IMR-90 (cell line): ENCODE data around the gene RAB11FIP3. TPM values are rescaled to one million over a fixed set of nuclear protein-coding genes. Genes with fewer than 3 reads are reported as not detected.

ENCODE experiments used
- ATAC-seq: fragments of 200-7000 bp; cut with Tn5 transposase; 2 replicates; pipeline ENCODE4 v1.9.1; 2020; ENCODE audit warnings: low read depth, mild to moderate bottlenecking, moderate library complexity
- BruUV-seq: library from RNA; stranded (reverse); fragments of 400-500 nt; replicated peaks from 2 replicates; lab custom pipeline; 2021; lab: Mats Ljungman, UMichigan
- CTCF ChIA-PET: fragments of 300-600 bp; formaldehyde crosslinking; extraction: SDS; loops from one replicate; lab custom pipeline; 2021; ENCODE audit warnings: antibody characterized with exemption; lab: Yijun Ruan, JAX
- POLR2A ChIA-PET: fragments of 300-600 bp; sonication (Branson Sonifier 250); formaldehyde crosslinking; loops from one replicate; lab custom pipeline; 2022; ENCODE audit warnings: antibody characterized with exemption; ENCODE audit not compliant: unreplicated experiment; lab: Charles Lee
- DNase-seq: peaks from one replicate; pipeline ENCODE4 v3.0.0; 2013
- H2AFZ ChIP-seq: replicated peaks from 2 replicates; pipeline ENCODE3; 2013; ENCODE audit warnings: low read length, mild to moderate bottlenecking; ENCODE audit not compliant: poor library complexity
- H2AK5ac ChIP-seq: 2 replicates; pipeline ENCODE4 v1.6.1; 2013; ENCODE audit warnings: low read depth, low read length, inconsistent platforms
- H2AK9ac ChIP-seq: replicated peaks from 2 replicates; pipeline ENCODE3; 2013; ENCODE audit warnings: mild to moderate bottlenecking, low read depth, low read length, moderate library complexity; ENCODE audit not compliant: poor library complexity
- H2BK120ac ChIP-seq: 2 replicates; pipeline ENCODE4 v1.6.1; 2013; ENCODE audit warnings: low read depth, low read length, inconsistent platforms
- H2BK15ac ChIP-seq: 3 replicates; pipeline ENCODE4 v1.6.1; 2013; ENCODE audit warnings: low read depth, low read length, inconsistent platforms
- H2BK20ac ChIP-seq: 2 replicates; pipeline ENCODE4 v1.6.1; 2013; ENCODE audit warnings: low read depth, mild to moderate bottlenecking, inconsistent platforms, low read length, moderate library complexity
- H2BK5ac ChIP-seq: 2 replicates; pipeline ENCODE4 v1.6.1; 2013; ENCODE audit warnings: mild to moderate bottlenecking, low read depth, low read length, inconsistent platforms; ENCODE audit not compliant: poor library complexity, severe bottlenecking
- H3K14ac ChIP-seq: replicated peaks from 2 replicates; pipeline ENCODE4 v1.6.1; 2013; ENCODE audit warnings: low read depth, low read length, inconsistent platforms
- H3K18ac ChIP-seq: 2 replicates; pipeline ENCODE4 v1.6.1; 2013; ENCODE audit warnings: low read depth, low read length, control low read depth
- H3K23ac ChIP-seq: 2 replicates; pipeline ENCODE4 v1.6.1; 2013; ENCODE audit warnings: low read depth, low read length, inconsistent platforms
- H3K27ac ChIP-seq: 2 replicates; pipeline ENCODE4 v1.5.1; 2013; ENCODE audit warnings: mild to moderate bottlenecking, control low read depth, low read length; ENCODE audit not compliant: insufficient read depth
- H3K27me3 ChIP-seq: 2 replicates; pipeline ENCODE4 v1.6.1; 2013; ENCODE audit warnings: low read length; ENCODE audit not compliant: control insufficient read depth, insufficient read depth
- H3K36me3 ChIP-seq: 2 replicates; pipeline ENCODE4 v1.6.1; 2013; ENCODE audit warnings: low read length, mixed read lengths; ENCODE audit not compliant: control insufficient read depth, insufficient read depth
- H3K4ac ChIP-seq: 2 replicates; pipeline ENCODE4 v1.6.1; 2013; ENCODE audit warnings: low read depth, low read length, inconsistent platforms
- H3K4me1 ChIP-seq: 2 replicates; pipeline ENCODE4 v1.6.1; 2013; ENCODE audit warnings: low read length, mixed read lengths; ENCODE audit not compliant: control insufficient read depth, insufficient read depth
- H3K4me2 ChIP-seq: 2 replicates; pipeline ENCODE4 v1.6.1; 2013; ENCODE audit warnings: low read depth, mild to moderate bottlenecking, control low read depth, low read length, moderate library complexity
- H3K4me3 ChIP-seq: 2 replicates; pipeline ENCODE4 v1.5.1; 2013; ENCODE audit warnings: low read depth, mild to moderate bottlenecking, control low read depth, low read length, moderate library complexity; ENCODE audit not compliant: insufficient read depth
- H3K56ac ChIP-seq: 2 replicates; pipeline ENCODE4 v1.6.1; 2013; ENCODE audit warnings: low read length, inconsistent platforms; ENCODE audit not compliant: insufficient read depth; ENCODE audit errors: extremely low read depth
- H3K79me1 ChIP-seq, 2 experiments: 2 replicates each; pipeline ENCODE4 v1.6.1; 2013; ENCODE audit warnings: low read length in 2 of 2, inconsistent platforms in 1 of 2, low read depth in 1 of 2
- H3K9ac ChIP-seq: 2 replicates; pipeline ENCODE4 v1.6.1; 2013; ENCODE audit warnings: low read depth, low read length, control low read depth
- H3K9me1 ChIP-seq: 2 replicates; pipeline ENCODE4 v1.6.1; 2013; ENCODE audit warnings: low read length, inconsistent platforms; ENCODE audit not compliant: insufficient read depth
- H3K9me3 ChIP-seq: 2 replicates; pipeline ENCODE4 v1.6.1; 2013; ENCODE audit warnings: low read length; ENCODE audit not compliant: control insufficient read depth, insufficient read depth
- H4K20me1 ChIP-seq: 2 replicates; pipeline ENCODE4 v1.6.1; 2013; ENCODE audit warnings: low read length, inconsistent platforms; ENCODE audit not compliant: insufficient read depth
- H4K5ac ChIP-seq: 2 replicates; pipeline ENCODE4 v1.6.1; 2013; ENCODE audit warnings: mild to moderate bottlenecking, low read depth, low read length, control low read depth
- H4K8ac ChIP-seq, 2 experiments: 2 replicates each; pipeline ENCODE4 v1.6.1; 2013; ENCODE audit warnings: low read depth in 2 of 2, low read length in 2 of 2, control low read depth in 1 of 2, inconsistent platforms in 1 of 2
- H4K91ac ChIP-seq: 2 replicates; pipeline ENCODE4 v1.6.1; 2013; ENCODE audit warnings: low read depth, low read length, inconsistent platforms; ENCODE audit not compliant: insufficient read depth
- FOS ChIP-seq: fragments of 150-350 bp; IDR thresholded peaks from 2 replicates; pipeline ENCODE4 v1.6.1; 2016; ENCODE audit warnings: low read depth, low read length
- MAZ ChIP-seq: IDR thresholded peaks from 2 replicates; pipeline ENCODE4 v1.6.1; 2012; ENCODE audit warnings: low read depth, mild to moderate bottlenecking, low read length, improper control_type of control experiment, moderate library complexity, borderline replicate concordance
- MXI1 ChIP-seq: IDR thresholded peaks from 2 replicates; pipeline ENCODE4 v1.6.1; 2012; ENCODE audit warnings: low read depth, mild to moderate bottlenecking, low read length, moderate library complexity, borderline replicate concordance
- NFE2L2 ChIP-seq: fragments of 150-350 bp; IDR thresholded peaks from 2 replicates; pipeline ENCODE4 v1.6.1; 2016; ENCODE audit warnings: low read depth, mild to moderate bottlenecking, low read length
- POLR2A ChIP-seq: IDR thresholded peaks from 2 replicates; pipeline ENCODE4 v1.6.1; 2012; ENCODE audit warnings: mild to moderate bottlenecking, low read depth, low read length
- RCOR1 ChIP-seq: IDR thresholded peaks from 2 replicates; pipeline ENCODE4 v1.6.1; 2012; ENCODE audit warnings: mild to moderate bottlenecking, low read length, improper control_type of control experiment; ENCODE audit not compliant: insufficient replicate concordance
- RFX5 ChIP-seq: IDR thresholded peaks from 2 replicates; pipeline ENCODE4 v1.8.0; 2012; ENCODE audit warnings: low read depth, mild to moderate bottlenecking, low read length, moderate library complexity
- SMC3 ChIP-seq: fragments of 150-350 bp; IDR thresholded peaks from 2 replicates; pipeline ENCODE4 v1.6.1; 2016; ENCODE audit warnings: low read depth, mild to moderate bottlenecking, antibody characterized with exemption, low read length, moderate library complexity
- WGBS, 2 experiments: methylation state at CpG; one replicate each; pipeline versions ENCODE4 v1.1.5 to v1.1.7; 2013; ENCODE audit warnings: missing lambda C conversion rate in 2 of 2; ENCODE audit not compliant: insufficient read length in 1 of 2; ENCODE audit errors: extremely low coverage in 2 of 2; 5-methylcytosine and 5-hydroxymethylcytosine counted together
- dilution Hi-C: fragments of 300-500 bp; cut with HindIII; formaldehyde crosslinking; loops from one replicate; pipeline ENCODE4 v1.14.3; 2018; ENCODE audit warnings: low sequenced_read_pairs; ENCODE audit not compliant: unreplicated experiment
- in situ Hi-C: fragments of 300-500 bp; cut with MboI; formaldehyde crosslinking; loops from 3 replicates; pipeline ENCODE4 v1.14.3; 2019; ENCODE audit warnings: low sequenced_read_pairs, inconsistent platforms, mixed read lengths
- intact Hi-C: fragments of 100-400 bp; cut with micrococcal nuclease; formaldehyde crosslinking; loops from 2 replicates; pipeline ENCODE4 v1.10.0; 2022
- polyA plus RNA-seq, 3 experiments: library from polyadenylated mRNA; depleted of rRNA; stranded (reverse); fragments of >200 nt; gene quantifications; 2 replicates each; pipeline ENCODE4 v1.2.3, GENCODE V29; 2012; ENCODE audit warnings: low replicate concordance in 1 of 3
- total RNA-seq: library from RNA; depleted of rRNA; stranded (reverse); fragments of >200 nt; gene quantifications from 2 replicates; pipeline ENCODE4 v1.2.3, GENCODE V29; 2012
- TF ChIP-seq, protein P1 (sequence below): conservative IDR thresholded peaks from 2 replicates; pipeline ENCODE4 v1.5.1; 2012; ENCODE audit warnings: mild to moderate bottlenecking, low read depth, low read length, improper control_type of control experiment
- TF ChIP-seq, protein P2 (sequence below): fragments of 150-350 bp; IDR thresholded peaks from 2 replicates; pipeline ENCODE4 v1.6.1; 2016; ENCODE audit warnings: low read depth, mild to moderate bottlenecking, low read length, moderate library complexity, borderline replicate concordance
- TF ChIP-seq, protein P3 (sequence below): fragments of 150-350 bp; IDR thresholded peaks from 2 replicates; pipeline ENCODE4 v1.6.1; 2017; ENCODE audit warnings: mild to moderate bottlenecking, antibody characterized with exemption, low read length, low read depth

RAB11FIP3 gene
- total and polyA plus RNA-seq, 2 of the 4 experiments (the other 2 are of a cell fraction) = 7.5 to 22.5 TPM

- dilution Hi-C loops (no loop called here), intact Hi-C loops (loop anchor here (10.0 kb wide), 1 partner anchor 92 kb away; no protein-coding TSS in a partner anchor), in situ Hi-C loops (loop anchor here (10.0 kb wide), 1 partner anchor 252 kb away; the partner anchor contains the start of genes MCRIP2 and WDR90)
- no peak overlapping the region for H3K14ac ChIP-seq
- no peak overlapping the region for H4K91ac ChIP-seq
- no peak for DNase-seq
- H2AFZ ChIP-seq = no peak overlapping the region
- H3K4ac ChIP-seq = no peak overlapping the region
- no peak overlapping the region for H3K23ac ChIP-seq
- ChIA-PET CTCF (interaction anchor here (0.5 kb wide), 1 partner anchor 103 kb away, joined by 3 read pairs; no protein-coding TSS in a partner anchor), POLR2A (no interaction called here)
- H3K27me3 ChIP-seq = no peaks in the 10 kb centered on the region
- H3K4me2 ChIP-seq = no peak overlapping the region
- peaks cover 3% of the 10 kb centered on the region; the same call in 1 of the 2 replicates for H3K4me1 ChIP-seq
- H3K27ac ChIP-seq = no peak overlapping the region
- no peaks in the 10 kb centered on the region for H4K20me1 ChIP-seq
- 0 out of 2 replicates have a peak overlapping the region, but pooled peaks have one; percentile 1 for H2AK5ac ChIP-seq
- WGBS, 2 experiments = 100% methylated on average over 3 of the region's 7 CpGs; no CpG with 5 or more reads in 1 of the 2 experiments
- no peak overlapping the region for H2BK20ac ChIP-seq
- TF ChIP-seq RFX5 (no peak), MAZ (no peak), NFE2L2 (no peak), SMC3 (no peak), POLR2A (no peak), RCOR1 (no peak), FOS (no peak), MXI1 (no peak)
- TF ChIP-seq, protein P1, sequence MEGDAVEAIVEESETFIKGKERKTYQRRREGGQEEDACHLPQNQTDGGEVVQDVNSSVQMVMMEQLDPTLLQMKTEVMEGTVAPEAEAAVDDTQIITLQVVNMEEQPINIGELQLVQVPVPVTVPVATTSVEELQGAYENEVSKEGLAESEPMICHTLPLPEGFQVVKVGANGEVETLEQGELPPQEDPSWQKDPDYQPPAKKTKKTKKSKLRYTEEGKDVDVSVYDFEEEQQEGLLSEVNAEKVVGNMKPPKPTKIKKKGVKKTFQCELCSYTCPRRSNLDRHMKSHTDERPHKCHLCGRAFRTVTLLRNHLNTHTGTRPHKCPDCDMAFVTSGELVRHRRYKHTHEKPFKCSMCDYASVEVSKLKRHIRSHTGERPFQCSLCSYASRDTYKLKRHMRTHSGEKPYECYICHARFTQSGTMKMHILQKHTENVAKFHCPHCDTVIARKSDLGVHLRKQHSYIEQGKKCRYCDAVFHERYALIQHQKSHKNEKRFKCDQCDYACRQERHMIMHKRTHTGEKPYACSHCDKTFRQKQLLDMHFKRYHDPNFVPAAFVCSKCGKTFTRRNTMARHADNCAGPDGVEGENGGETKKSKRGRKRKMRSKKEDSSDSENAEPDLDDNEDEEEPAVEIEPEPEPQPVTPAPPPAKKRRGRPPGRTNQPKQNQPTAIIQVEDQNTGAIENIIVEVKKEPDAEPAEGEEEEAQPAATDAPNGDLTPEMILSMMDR = no peak
- TF ChIP-seq, protein P2, sequence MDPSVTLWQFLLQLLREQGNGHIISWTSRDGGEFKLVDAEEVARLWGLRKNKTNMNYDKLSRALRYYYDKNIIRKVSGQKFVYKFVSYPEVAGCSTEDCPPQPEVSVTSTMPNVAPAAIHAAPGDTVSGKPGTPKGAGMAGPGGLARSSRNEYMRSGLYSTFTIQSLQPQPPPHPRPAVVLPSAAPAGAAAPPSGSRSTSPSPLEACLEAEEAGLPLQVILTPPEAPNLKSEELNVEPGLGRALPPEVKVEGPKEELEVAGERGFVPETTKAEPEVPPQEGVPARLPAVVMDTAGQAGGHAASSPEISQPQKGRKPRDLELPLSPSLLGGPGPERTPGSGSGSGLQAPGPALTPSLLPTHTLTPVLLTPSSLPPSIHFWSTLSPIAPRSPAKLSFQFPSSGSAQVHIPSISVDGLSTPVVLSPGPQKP = no peak
- TF ChIP-seq, protein P3, sequence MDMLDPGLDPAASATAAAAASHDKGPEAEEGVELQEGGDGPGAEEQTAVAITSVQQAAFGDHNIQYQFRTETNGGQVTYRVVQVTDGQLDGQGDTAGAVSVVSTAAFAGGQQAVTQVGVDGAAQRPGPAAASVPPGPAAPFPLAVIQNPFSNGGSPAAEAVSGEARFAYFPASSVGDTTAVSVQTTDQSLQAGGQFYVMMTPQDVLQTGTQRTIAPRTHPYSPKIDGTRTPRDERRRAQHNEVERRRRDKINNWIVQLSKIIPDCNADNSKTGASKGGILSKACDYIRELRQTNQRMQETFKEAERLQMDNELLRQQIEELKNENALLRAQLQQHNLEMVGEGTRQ = no peak
- H3K9me1 ChIP-seq = 0 out of 2 replicates have a peak, but pooled peaks cover 2% of the 10 kb centered on the region
- H3K4me3 ChIP-seq = no peak overlapping the region
- H3K36me3 ChIP-seq = no peaks in the 10 kb centered on the region
- no peak overlapping the region for H2BK15ac ChIP-seq
- H3K79me1 ChIP-seq = peaks cover 0 to 8% of the 10 kb centered on the region in 2 experiments; a peak in 2 of 4 replicates
- H2BK120ac ChIP-seq = no peak overlapping the region
- H2AK9ac ChIP-seq = no peak overlapping the region
- peaks cover 3% of the 10 kb centered on the region for H3K9me3 ChIP-seq
- ATAC-seq = no peak
- no peak overlapping the region for H3K9ac ChIP-seq
- BruUV-seq = no TSS peak
- H4K5ac ChIP-seq = no peak overlapping the region
- H2BK5ac ChIP-seq = no peak overlapping the region
- no peak overlapping the region for H3K18ac ChIP-seq
- H4K8ac ChIP-seq = no peak overlapping the region
- no peak overlapping the region for H3K56ac ChIP-seq
Observed at GRCh38 chr16:392450-393030, 32.9 kb upstream of the RAB11FIP3 start.
